Limb (tissue), 2 donors: ENCODE results near the gene DAP.
"Not testable (repeated sequence)": the region's sequence is repeated elsewhere in the genome, so short reads cannot be mapped to it uniquely, and the experiment has no call there.

Source experiments
- DNase-seq, 2 donors: peaks; one replicate each; pipeline ENCODE4 v3.0.0-alpha.2; 2016; ENCODE audit errors: extremely low spot score in 2 of 2

The DAP gene

GRCh38 chr5:10734832-10735523, 26.1 kb downstream of the DAP start:
- no peak for DNase-seq

- no peak for DNase-seq
Measured at GRCh38 chr5:10734037-10734709, 26.9 kb downstream of the DAP start.

DNA sequence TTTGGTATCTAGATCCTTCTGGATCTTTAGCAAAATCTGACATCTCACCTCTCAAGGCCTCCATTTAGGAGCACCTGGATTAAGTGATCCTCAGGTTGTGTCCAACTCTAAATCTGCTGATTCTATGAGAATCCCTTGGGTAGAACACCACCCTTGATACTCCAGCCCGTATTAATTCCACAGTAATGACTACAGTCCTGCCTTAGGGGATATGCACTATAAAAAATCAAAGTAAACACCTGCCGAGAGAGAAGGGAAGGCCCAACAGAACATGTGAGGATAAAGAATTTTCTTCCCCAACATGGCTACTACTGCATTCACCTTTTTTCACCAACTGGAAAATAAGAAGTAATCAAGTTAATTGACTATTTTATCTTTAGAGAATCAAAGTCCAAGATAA, 27.6 kb downstream of the DAP start:
- DNase-seq, result no peak

DNA sequence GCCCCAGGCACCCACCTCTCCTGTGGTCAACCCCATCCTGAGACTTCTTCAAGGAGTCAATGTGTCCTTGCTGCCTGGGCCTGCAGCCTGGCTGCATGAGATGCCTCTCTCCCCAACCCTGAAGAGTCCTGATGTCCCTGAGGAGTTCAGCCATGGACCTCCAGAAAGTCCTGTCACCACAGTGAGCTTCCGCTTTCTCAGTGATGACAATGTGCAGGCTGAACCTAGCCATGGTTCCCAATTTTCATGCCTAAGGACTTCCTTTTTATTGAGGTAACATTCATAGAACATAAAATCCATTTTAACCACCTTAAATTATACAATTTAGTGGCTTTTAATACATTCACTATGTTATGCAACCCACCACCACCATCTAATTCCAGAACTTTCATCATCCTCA, 29.1 kb downstream of the DAP start:
- DNase-seq, result no peak

DNA sequence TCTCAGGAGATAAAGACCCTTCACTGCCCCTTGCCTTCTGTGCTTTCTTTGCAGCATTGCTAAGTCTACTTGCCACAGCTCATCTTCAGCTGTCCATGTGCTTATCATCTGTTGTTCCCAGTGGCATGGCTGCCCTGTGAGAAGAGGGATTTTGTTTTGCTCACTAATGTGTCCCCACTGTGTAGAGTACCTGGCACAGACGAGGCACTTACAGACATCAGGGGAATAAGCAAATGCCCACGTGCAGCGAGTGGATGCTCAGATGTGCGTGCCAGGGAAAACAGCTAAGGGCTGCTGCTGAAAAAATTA, 31.0 kb downstream of the DAP start:
- DNase-seq, result no peak

DNA sequence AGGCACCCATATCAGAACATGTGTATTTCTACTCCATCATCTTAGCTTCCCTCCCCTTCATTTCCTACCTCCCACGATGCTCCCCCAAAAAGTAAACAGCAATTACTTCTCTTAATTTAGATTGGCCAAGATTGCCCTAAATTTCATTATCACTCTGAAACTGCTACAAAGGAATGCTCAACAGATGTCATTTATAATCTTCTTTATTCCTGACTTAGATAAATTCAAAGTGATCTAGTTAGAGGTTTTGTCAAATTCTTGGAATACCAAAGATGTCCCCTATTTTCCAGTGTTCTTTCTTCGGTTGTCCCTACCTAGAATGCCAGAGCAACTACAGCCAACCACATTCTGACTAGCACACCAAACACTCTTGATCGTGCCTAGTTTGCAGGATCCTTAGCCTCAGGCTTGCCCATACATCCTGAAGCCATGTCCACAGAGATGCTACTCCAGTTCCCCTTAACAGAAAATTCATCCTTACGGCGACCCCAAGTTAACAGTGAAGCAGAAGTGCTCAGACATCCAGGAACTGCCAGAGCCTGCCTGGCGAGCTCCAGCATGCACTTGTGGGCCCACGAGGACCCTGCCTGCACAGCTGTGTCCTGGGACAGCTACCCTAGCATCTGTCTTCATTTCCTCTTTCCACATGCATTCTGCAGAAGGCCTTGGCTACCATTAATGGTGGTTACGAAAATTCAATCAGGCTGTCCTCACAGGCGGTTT, 31.6 kb downstream of the DAP start:
- no peak for DNase-seq

GRCh38 chr5:10728679-10729078, 32.4 kb downstream of the DAP start:
- DNase-seq, result no peak

GRCh38 chr5:10727861-10728260, 33.2 kb downstream of the DAP start:
- DNase-seq, result no peak

DNA sequence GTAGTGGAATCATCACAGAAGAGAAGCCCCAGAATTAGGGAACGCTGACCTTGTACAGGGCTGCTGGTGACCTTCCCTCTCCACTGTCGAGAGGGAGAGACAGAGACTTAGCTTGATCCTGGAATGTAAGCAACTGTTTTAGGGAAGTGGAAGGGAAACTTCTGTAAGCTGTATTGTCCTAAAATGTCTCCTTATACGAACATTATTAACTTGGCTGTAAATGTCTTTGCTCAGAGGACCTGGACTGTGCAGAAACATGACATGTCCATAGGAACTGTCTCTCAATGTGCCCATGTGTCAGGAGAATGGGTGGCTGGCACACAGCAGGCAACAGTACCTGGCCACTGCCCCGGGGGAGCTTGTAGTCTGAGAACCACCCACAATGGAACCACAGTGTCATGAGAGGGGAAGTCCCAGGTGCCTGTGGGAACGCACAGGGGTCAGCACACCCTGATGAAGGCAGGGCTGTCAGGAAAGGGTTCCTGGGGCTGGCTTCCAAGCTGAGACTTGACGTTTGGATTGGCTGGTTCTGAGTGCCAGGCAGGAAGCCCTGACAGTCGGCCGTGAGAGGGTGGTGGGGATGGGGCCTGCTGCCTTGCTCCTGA, 34.0 kb downstream of the DAP start:
- no peak for DNase-seq

DNA sequence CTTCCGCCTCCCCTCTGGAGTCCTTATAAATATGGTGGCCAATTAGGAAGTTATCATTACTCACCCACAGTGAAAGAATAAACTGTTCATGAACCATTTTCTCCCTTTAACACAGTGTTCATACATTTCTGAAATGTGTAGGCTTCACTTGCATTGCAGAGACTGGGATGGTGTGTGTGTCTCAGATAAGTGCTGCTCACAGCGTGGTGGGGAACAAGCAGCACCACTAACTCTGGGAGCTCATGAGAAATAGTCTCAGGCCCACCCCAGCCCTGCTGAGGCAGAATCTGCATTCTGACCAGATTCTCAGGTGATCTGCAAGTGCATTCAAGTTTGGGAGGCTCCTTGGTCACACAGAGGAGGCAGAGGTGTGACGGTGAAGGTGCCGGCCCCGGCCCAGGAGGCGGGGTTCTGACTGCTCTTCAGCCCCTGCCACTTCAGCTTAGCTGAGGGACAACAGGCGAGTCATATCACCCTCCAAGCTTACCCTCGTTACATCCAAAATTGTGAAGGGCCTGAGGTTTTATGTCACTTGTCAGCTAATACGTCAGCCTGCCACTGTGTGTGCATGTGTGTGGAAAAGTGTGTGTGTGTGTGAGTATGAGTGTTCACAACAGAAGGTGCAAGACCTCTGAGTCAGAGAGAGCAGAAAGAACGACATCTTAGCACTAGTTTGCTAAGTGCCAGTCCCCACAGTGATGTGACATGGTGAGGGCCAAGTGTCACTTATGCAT, 34.7 kb downstream of the DAP start:
- no peak for DNase-seq

GRCh38 chr5:10725636-10726035, 35.4 kb downstream of the DAP start:
- DNase-seq, result no peak

DNA sequence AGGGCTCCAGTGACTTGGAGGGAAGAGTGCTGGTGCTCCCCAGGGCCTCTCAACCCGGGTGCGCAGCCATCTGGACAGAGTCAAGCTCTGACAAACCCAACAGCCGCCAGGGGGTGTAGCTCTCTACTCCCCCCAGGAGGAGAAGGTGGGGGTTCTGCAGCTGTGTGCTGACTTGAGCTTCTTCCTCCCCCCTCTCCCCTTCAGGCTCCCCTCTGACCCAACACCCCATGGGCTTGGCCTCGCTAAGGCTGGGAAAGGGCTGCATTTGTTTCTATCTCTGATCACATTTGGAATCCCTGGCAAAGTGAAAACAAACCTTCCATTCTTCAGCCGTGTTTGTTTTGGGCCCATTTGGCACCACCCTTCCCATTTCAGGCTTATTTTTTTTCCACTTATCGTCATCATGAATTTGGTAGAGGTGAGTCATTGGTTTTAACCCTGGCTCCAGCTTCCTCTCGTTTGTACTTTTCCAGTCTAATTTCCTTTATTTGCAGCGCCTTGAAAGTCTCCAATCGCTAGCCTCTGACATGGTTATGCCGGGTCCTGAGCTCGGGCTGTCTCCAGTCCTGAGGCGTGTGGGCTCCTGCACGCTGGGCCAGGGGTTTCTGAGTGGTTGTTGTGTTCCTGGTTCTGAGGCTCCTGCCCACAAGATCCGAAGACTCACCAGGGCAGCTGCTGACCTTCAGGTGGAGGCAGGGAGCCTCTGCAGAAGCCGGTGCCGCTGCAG, 36.1 kb downstream of the DAP start:
- DNase-seq, result no peak

DNA sequence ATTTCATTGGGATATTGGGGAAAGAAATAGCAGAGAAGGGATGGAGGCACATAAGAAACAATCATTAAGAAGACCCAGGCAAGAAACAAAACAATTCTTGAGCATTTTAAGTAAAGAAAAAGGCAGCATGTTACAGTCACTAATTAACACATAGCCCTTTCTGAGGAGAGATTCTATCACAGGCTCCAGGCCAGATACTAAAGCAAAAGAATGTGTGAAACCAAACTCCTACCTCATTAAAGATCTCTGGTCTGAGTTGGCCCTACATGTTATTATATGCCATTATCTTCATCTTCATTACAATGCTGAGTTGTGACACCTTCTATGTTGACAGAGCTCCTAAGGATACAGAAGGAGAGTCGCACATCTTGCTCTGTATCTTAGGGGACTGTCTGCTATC, 37.5 kb downstream of the DAP start:
- DNase-seq, result no peak

DNA sequence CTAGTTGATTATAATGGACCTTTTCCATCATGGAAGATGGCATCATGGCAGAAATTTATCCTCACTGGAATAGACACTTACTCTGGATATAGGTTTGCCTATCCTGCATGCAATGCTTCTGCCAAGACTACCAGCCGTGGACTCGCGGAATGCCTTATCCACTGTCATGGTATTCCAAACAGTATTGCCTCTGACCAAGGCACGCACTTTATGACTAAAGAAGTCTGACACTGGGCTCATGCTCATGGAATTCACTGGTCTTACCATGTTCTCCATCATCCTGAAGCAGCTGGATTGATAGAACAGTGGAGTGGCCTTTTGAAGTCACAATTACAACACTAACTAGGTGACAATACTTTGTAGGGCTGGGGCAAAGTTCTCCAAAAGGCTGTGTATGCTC, 40.3 kb downstream of the DAP start:
- DNase-seq, result not testable (repeated sequence)

GRCh38 chr5:10719965-10720364, 41.1 kb downstream of the DAP start:
- no peak for DNase-seq

DNA sequence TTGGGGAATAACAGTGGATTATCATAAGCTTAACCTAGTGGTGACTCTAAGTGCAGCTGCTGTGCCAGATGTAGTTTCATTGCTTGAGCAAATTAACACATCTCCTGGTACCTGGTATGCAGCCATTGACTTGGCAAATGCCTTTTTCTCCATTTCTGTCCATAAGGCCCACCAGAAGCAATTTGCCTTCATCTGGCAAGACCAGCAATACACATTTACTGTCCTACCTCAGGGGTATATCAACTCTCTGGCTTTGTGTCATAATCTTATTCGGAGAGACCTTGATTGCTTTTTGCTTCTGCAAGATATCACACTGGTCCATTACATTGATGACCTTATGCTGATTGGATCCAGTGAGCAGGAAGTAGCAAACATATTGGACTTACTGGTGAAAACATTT, 42.4 kb downstream of the DAP start:
- DNase-seq, result not testable (repeated sequence)

- DNase-seq, result not testable (repeated sequence)
Measured at GRCh38 chr5:10716825-10717224, 44.2 kb downstream of the DAP start.

DNA sequence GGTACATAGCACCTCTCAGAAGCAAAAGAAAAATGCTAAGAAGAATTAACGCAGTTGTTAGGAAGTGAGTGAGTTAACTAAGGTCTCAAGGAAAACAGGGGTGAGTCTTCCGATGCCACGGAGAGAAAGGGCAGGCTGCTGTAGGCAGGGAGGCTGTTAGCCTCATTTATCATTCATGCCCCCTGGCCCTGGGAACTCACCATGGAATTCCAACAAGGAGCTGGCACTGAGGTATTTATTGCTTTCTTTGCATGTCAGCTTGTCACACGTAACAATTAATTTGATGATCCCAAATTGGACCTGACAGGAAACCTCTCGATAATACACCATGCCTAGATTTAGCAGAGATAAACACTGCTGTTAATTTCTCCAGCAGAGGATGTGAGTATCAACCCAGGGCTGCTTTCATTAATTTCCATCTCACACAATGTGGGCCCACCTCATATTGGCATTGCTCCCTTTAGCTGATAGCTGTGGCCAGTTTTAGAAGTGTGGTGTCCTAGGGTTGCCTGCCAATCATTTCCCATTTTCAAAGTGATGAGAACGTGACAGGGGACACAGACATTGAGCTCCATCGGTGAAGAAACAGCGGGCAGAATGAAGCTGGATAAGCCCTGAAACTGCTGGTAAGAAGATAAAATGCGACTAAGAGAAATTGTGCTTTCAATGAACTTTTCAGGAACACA, 45.3 kb downstream of the DAP start:
- DNase-seq, result no peak

GRCh38 chr5:10712574-10713366, 48.3 kb downstream of the DAP start:
- no peak for DNase-seq

- DNase-seq, result no peak
Measured at GRCh38 chr5:10711562-10711961, 49.5 kb downstream of the DAP start.
